ENCODE results near the gene GNAQ. TPM values are rescaled to one million over a fixed set of nuclear protein-coding genes. Genes with fewer than 3 reads are reported as not detected.
A peak's percentile ranks its signal among the peaks of the same experiment; 100 is the strongest.

Gene GNAQ
- polyA plus RNA-seq, 1 of the 3 experiments (the other 2 are of a cell fraction), result 20.9 TPM

DNA sequence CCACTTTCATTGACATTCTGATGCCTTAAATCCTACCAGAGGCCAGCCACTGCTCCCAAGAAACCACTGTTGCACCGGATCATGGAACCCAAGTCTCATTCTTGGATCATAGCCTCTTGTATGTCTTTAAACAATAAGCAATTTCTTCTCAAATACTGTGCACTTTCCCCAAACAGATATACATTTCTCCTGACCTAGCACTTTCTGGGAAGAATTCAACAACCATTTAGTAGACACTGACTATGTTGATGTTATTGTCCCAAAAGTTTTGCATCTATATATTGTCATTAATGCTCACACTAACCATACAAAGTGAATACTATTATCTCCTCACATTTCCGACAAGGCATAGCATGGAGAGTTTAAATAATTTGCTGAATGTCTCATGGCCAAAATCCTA lies 123.3 kb downstream of the GNAQ start:
- Histone ChIP-seq H3K27me3 (ENCODE audit: insufficient read depth) (no peaks in the 10 kb centered on the region), H3K9ac (no peak overlapping the region), H3K4me2 (no peak overlapping the region), H2AFZ (ENCODE audit: low read depth) (no peak overlapping the region), H3K9me3 (no peaks in the 10 kb centered on the region), H3K4me3 (ENCODE audit: low read depth in 2 of 2, low read length in 1 of 2) (no peak overlapping the region), H3K79me2 (ENCODE audit: insufficient read depth) (peaks cover 54% of the 10 kb centered on the region), H3K4me1 (ENCODE audit: control insufficient read depth in 1 of 2, insufficient read depth in 2 of 2, low read depth in 1 of 2, low read length in 1 of 2) (peaks cover 10 to 12% of the 10 kb centered on the region in 2 experiments; a peak in 3 of 4 replicates), H3K36me3 (replicated peaks in 1 of 2; ENCODE audit: control insufficient read depth in 1 of 2, insufficient read depth in 2 of 2, low read length in 1 of 2) (peaks cover 0 to 3% of the 10 kb centered on the region in 2 experiments), H3K9me2 (no peaks in the 10 kb centered on the region), H4K20me1 (ENCODE audit: insufficient read depth) (peaks cover 6% of the 10 kb centered on the region; the same call in 1 of the 2 replicates), H3F3A (replicated peaks; ENCODE audit: insufficient read depth) (no peaks in the 10 kb centered on the region), H3K27ac (ENCODE audit: low read depth in 2 of 2, low read length in 1 of 2) (no peak overlapping the region)
- no peak for DNase-seq
- no peak for TF ChIP-seq RXRA (IDR thresholded peaks at IDR 0.05; ENCODE audit: borderline replicate concordance, low read depth)
- TF ChIP-seq, protein P1, sequence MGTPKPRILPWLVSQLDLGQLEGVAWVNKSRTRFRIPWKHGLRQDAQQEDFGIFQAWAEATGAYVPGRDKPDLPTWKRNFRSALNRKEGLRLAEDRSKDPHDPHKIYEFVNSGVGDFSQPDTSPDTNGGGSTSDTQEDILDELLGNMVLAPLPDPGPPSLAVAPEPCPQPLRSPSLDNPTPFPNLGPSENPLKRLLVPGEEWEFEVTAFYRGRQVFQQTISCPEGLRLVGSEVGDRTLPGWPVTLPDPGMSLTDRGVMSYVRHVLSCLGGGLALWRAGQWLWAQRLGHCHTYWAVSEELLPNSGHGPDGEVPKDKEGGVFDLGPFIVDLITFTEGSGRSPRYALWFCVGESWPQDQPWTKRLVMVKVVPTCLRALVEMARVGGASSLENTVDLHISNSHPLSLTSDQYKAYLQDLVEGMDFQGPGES (IDR thresholded peaks at IDR 0.05; ENCODE audit: low read depth, low read length), result no peak
- 95% methylated on average over 2 of the region's 2 CpGs for WGBS (ENCODE audit: low lambda C conversion rate)
- POLR2A ChIA-PET, result no interaction called here
- CTCF ChIA-PET, result interaction anchor here (1.1 kb wide), 1 partner anchor 10 kb away, joined by 4 read pairs; no protein-coding TSS in a partner anchor

GRCh38 chr9:77907585-77907984 lies 124.0 kb downstream of the GNAQ start:
- H3K4me1 ChIP-seq (ENCODE audit: control insufficient read depth in 1 of 2, insufficient read depth in 2 of 2, low read depth in 1 of 2, low read length in 1 of 2), result peaks cover 12 to 14% of the 10 kb centered on the region in 2 experiments; a peak in 3 of 4 replicates
- peaks cover 56% of the 10 kb centered on the region for H3K79me2 ChIP-seq (ENCODE audit: insufficient read depth)
- 45% methylated on average over 4 of the region's 4 CpGs for WGBS (ENCODE audit: low lambda C conversion rate)
- H3K9me3 ChIP-seq, result no peaks in the 10 kb centered on the region
- no peak for DNase-seq
- no peak overlapping the region for H3K4me3 ChIP-seq (ENCODE audit: low read depth in 2 of 2, low read length in 1 of 2)
- H2AFZ ChIP-seq (ENCODE audit: low read depth), result no peak overlapping the region
- H3K9me2 ChIP-seq, result no peaks in the 10 kb centered on the region
- ChIA-PET CTCF (interaction anchor here (0.9 to 1.1 kb wide), 3 partner anchors 10 to 62 kb away, joined by 3 to 4 read pairs (median 4); no protein-coding TSS in a partner anchor), POLR2A (no interaction called here)
- no peak overlapping the region for H3K9ac ChIP-seq
- no peak overlapping the region for H3K27ac ChIP-seq (ENCODE audit: low read depth in 2 of 2, low read length in 1 of 2)
- peaks cover 0 to 3% of the 10 kb centered on the region in 2 experiments for H3K36me3 ChIP-seq (replicated peaks in 1 of 2; ENCODE audit: control insufficient read depth in 1 of 2, insufficient read depth in 2 of 2, low read length in 1 of 2)
- H3K4me2 ChIP-seq, result no peak overlapping the region
- peaks cover 6% of the 10 kb centered on the region; the same call in 1 of the 2 replicates for H4K20me1 ChIP-seq (ENCODE audit: insufficient read depth)
- no peaks in the 10 kb centered on the region for H3F3A ChIP-seq (replicated peaks; ENCODE audit: insufficient read depth)
- TF ChIP-seq EP300 (IDR thresholded peaks at IDR 0.05; ENCODE audit: borderline replicate concordance in 1 of 2, low read depth in 1 of 2, low read length in 1 of 2) (peak in 1 of 2 experiments; percentile 23; a peak in 1 of 4 replicates), JUND (IDR thresholded peaks at IDR 0.05) (0 out of 2 replicates have a peak, but pooled peaks have one; percentile 40), NRF1 (IDR thresholded peaks at IDR 0.05; ENCODE audit: low read depth, low read length) (no peak), FOXJ3 (CRISPR knock-in tag; IDR thresholded peaks at IDR 0.05) (no peak), CHD2 (IDR thresholded peaks at IDR 0.05; ENCODE audit: low read length, partially characterized antibody) (no peak), GATA2 (CRISPR knock-in tag; IDR thresholded peaks at IDR 0.05) (no peak), TEAD4 (IDR thresholded peaks at IDR 0.05; ENCODE audit: borderline replicate concordance, insufficient read depth) (no peak), FOSL2 (IDR thresholded peaks at IDR 0.05; ENCODE audit: borderline replicate concordance, low read depth) (peak; percentile 57; the same call in 1 of the 2 replicates), RXRA (IDR thresholded peaks at IDR 0.05; ENCODE audit: borderline replicate concordance, low read depth) (peak; percentile 43; the same call in 1 of the 2 replicates), CTCF (IDR thresholded peaks at IDR 0.05) (no peak), RAD21 (IDR thresholded peaks at IDR 0.05; ENCODE audit: low read length) (no peak), TCF12 (IDR thresholded peaks at IDR 0.05) (peak; percentile 43; the same call in 1 of the 2 replicates)
- no peaks in the 10 kb centered on the region for H3K27me3 ChIP-seq (ENCODE audit: insufficient read depth)

All from SK-N-SH (cell line).